GM12878 (cell line): Measurements from ENCODE around the gene PAX2. TPM values are rescaled to one million over a fixed set of nuclear protein-coding genes. Genes with fewer than 3 reads are reported as not detected.

ENCODE experiments used
- ATAC-seq: fragments of 200-7000 bp; cut with Tn5 transposase; 3 replicates; pipeline ENCODE4 v1.9.1; 2020; ENCODE audit warnings: mild to moderate bottlenecking, moderate library complexity
- BruUV-seq: library from RNA; stranded (reverse); fragments of 400-500 nt; replicated peaks from 2 replicates; lab custom pipeline; 2021; lab: Mats Ljungman, UMichigan
- CTCF ChIA-PET: fragments of 300-600 bp; sonication (Branson Sonifier 250); formaldehyde crosslinking; extraction: SDS; loops from one replicate; lab custom pipeline; 2021; ENCODE audit warnings: inconsistent platforms; lab: Yijun Ruan, JAX
- POLR2A ChIA-PET: fragments of 350-600 bp; formaldehyde crosslinking; extraction: SDS; loops from one replicate; lab custom pipeline; 2021; ENCODE audit warnings: inconsistent platforms; lab: Charles Lee
- RAD21 ChIA-PET: fragments of 300-600 bp; sonication (Branson Sonifier 250); formaldehyde crosslinking; loops from one replicate; lab custom pipeline; 2023; ENCODE audit warnings: antibody characterized with exemption; ENCODE audit not compliant: unreplicated experiment; lab: Charles Lee
- SMC1A ChIA-PET: fragments of 300-600 bp; sonication (Branson Sonifier 250); formaldehyde crosslinking; loops from one replicate; lab custom pipeline; 2023; ENCODE audit not compliant: unreplicated experiment, uncharacterized antibody; lab: Charles Lee
- DNase-seq: peaks from one replicate; pipeline ENCODE4 v3.0.0-alpha.2; 2011; ENCODE audit warnings: low read depth, low spot score
- FAIRE-seq: peaks from 3 replicates; lab custom pipeline; 2011; peaks lifted over from hg19 to GRCh38; lab: Jason Lieb, UNC
- H2AFZ ChIP-seq: 2 replicates; pipeline ENCODE4 v1.6.0; 2011; ENCODE audit warnings: low read depth, low read length, control low read depth; ENCODE audit not compliant: control insufficient read depth
- H3K27ac ChIP-seq: 2 replicates; pipeline ENCODE4 v1.5.1; 2011; ENCODE audit warnings: control low read depth; ENCODE audit not compliant: control insufficient read depth, insufficient read depth
- H3K27me3 ChIP-seq, 2 experiments: replicated peaks in 1 of 2; 2 replicates each; pipeline versions ENCODE4 v1.6.0 to v1.6.1; 2011; ENCODE audit warnings: low read length in 1 of 2; ENCODE audit not compliant: control insufficient read depth in 2 of 2, insufficient read depth in 2 of 2
- H3K36me3 ChIP-seq, 2 experiments: 2 replicates each; pipeline ENCODE4 v1.5.1; 2011; ENCODE audit warnings: low read length in 1 of 2; ENCODE audit not compliant: control insufficient read depth in 2 of 2, insufficient read depth in 2 of 2
- H3K4me1 ChIP-seq: 2 replicates; pipeline ENCODE4 v1.6.1; 2011; ENCODE audit warnings: mild to moderate bottlenecking, low read length, moderate library complexity, mixed read lengths; ENCODE audit not compliant: control insufficient read depth, insufficient read depth
- H3K4me2 ChIP-seq: 2 replicates; pipeline ENCODE4 v1.6.0; 2011; ENCODE audit warnings: control low read depth; ENCODE audit not compliant: control insufficient read depth, insufficient read depth
- H3K4me3 ChIP-seq: fragments of 200-600 bp; sonication (generic); 2 replicates; pipeline ENCODE4 v1.5.1; 2016
- H3K79me2 ChIP-seq: 2 replicates; pipeline ENCODE4 v1.6.0; 2011; ENCODE audit warnings: low read length; ENCODE audit not compliant: control insufficient read depth, insufficient read depth
- H3K9ac ChIP-seq: 2 replicates; pipeline ENCODE4 v1.8.0; 2011; ENCODE audit warnings: low read length, control low read depth, mixed read lengths; ENCODE audit not compliant: control insufficient read depth, insufficient read depth
- H3K9me3 ChIP-seq: replicated peaks from 3 replicates; pipeline ENCODE4 v1.5.1; 2011; ENCODE audit warnings: mild to moderate bottlenecking, low read length; ENCODE audit not compliant: control insufficient read depth, insufficient read depth
- H4K20me1 ChIP-seq: 2 replicates; pipeline ENCODE4 v1.6.0; 2011; ENCODE audit not compliant: control insufficient read depth, insufficient read depth
- CBFB ChIP-seq: IDR thresholded peaks from 2 replicates; pipeline ENCODE4 v1.6.1; 2016; ENCODE audit warnings: antibody characterized with exemption, low read depth
- HCFC1 ChIP-seq: fragments of 150-350 bp; IDR thresholded peaks from 2 replicates; pipeline ENCODE4 v1.6.1; 2014; ENCODE audit warnings: low read length
- KLF5 ChIP-seq: fragments of 450-650 bp; IDR thresholded peaks from 2 replicates; pipeline ENCODE4 v1.6.1; 2014; ENCODE audit warnings: mild to moderate bottlenecking; ENCODE audit not compliant: partially characterized antibody
- MYB ChIP-seq: fragments of 150-350 bp; IDR thresholded peaks from 2 replicates; pipeline ENCODE4 v1.6.1; 2014; ENCODE audit warnings: mild to moderate bottlenecking, low read depth, low read length, borderline replicate concordance
- PAX8 ChIP-seq: fragments of 450-650 bp; IDR thresholded peaks from 2 replicates; pipeline ENCODE4 v1.6.1; 2017; ENCODE audit warnings: mild to moderate bottlenecking, moderate library complexity
- PRDM15 ChIP-seq: fragments of 450-650 bp; formaldehyde crosslinking; IDR thresholded peaks from 2 replicates; pipeline ENCODE4 v1.4.0; 2020; ENCODE audit warnings: mild to moderate bottlenecking, moderate library complexity
- RCOR1 ChIP-seq: conservative IDR thresholded peaks from 2 replicates; pipeline ENCODE4 v1.6.1; 2012; ENCODE audit warnings: low read depth, low read length, improper control_type of control experiment
- RUNX3 ChIP-seq: IDR thresholded peaks from 2 replicates; pipeline ENCODE4 v1.6.1; 2012; ENCODE audit warnings: low read length, inconsistent platforms
- SUZ12 ChIP-seq: fragments of 200-600 bp; sonication (generic); IDR thresholded peaks from one replicate; pipeline ENCODE4 v1.6.1; 2018; ENCODE audit warnings: antibody characterized with exemption, mild to moderate bottlenecking; ENCODE audit not compliant: unreplicated experiment
- TAF1 ChIP-seq: IDR thresholded peaks from 2 replicates; pipeline ENCODE4 v1.6.1; 2011; ENCODE audit warnings: mild to moderate bottlenecking, low read depth, low read length, borderline replicate concordance
- YY1 ChIP-seq: IDR thresholded peaks from 2 replicates; pipeline ENCODE4 v1.6.1; 2011; ENCODE audit warnings: low read depth, mild to moderate bottlenecking, low read length
- WGBS: methylation state at CpG from one replicate; pipeline ENCODE4 v1.1.6; 2016; ENCODE audit warnings: low lambda C conversion rate; ENCODE audit not compliant: insufficient replicate concordance, insufficient coverage; ENCODE audit errors: missing lambda C conversion rate; 5-methylcytosine and 5-hydroxymethylcytosine counted together
- in situ Hi-C: fragments of 300-500 bp; cut with MboI; formaldehyde crosslinking; loops from 9 replicates; pipeline ENCODE4 v1.14.3; 2018; ENCODE audit warnings: mixed read lengths
- intact Hi-C: fragments of 100-400 bp; cut with micrococcal nuclease; formaldehyde crosslinking; loops from one replicate; pipeline ENCODE4 v1.14.2; 2022; ENCODE audit not compliant: unreplicated experiment
- polyA plus RNA-seq, 11 experiments: library from polyadenylated mRNA; depleted of rRNA in 4 of 11; unstranded in 6 of 11; stranded (reverse) in 5 of 11; fragments of >200 nt; fragmentation: Nextera tagmentation in 4 of 11; fragmentation: Illumina TruSeq in 1 of 11; extraction: Ambion mirVana in 4 of 11; extraction: Trizol in 1 of 11; gene quantifications; 1 replicate in 1 of 11; 2 replicates in 10 of 11; pipeline versions ENCODE4 v1.2.1 to v1.2.3, GENCODE V29; 2011 to 2016; ENCODE audit warnings: inconsistent platforms in 2 of 11, missing spikeins in 2 of 11, low read depth in 1 of 11
- total RNA-seq, 4 experiments: library from RNA; depleted of rRNA in 3 of 4; stranded (reverse); fragments of >200 nt in 3 of 4; fragmentation: Illumina TruSeq in 1 of 4; extraction: Trizol in 1 of 4; gene quantifications; 2 replicates each; pipeline versions ENCODE4 v1.2.1 to v1.2.3, GENCODE V29; 2013 to 2021

PAX2 gene
- total and polyA plus RNA-seq, 10 of the 15 experiments (the other 5 are each of a cell fraction or from before 2014, with no cell fraction given) = not detected

- no peaks in the 10 kb centered on the region for H3K9me3 ChIP-seq
- H3K79me2 ChIP-seq = no peaks in the 10 kb centered on the region
- H4K20me1 ChIP-seq = no peaks in the 10 kb centered on the region
- in situ Hi-C loops (no loop called here), intact Hi-C loops (no loop called here)
- SMC1A ChIA-PET = no interaction called here
- no peak overlapping the region for H3K4me2 ChIP-seq
- no peaks in the 10 kb centered on the region; the same call in 1 of the 2 replicates for H3K4me1 ChIP-seq
- no peak overlapping the region for H3K9ac ChIP-seq
- ATAC-seq (no peak), DNase-seq (no peak), FAIRE-seq (no peak)
- CTCF ChIA-PET = interaction anchor here (1.6 kb wide), 1 partner anchor 19 kb away, joined by 5 read pairs; no protein-coding TSS in a partner anchor
- peaks cover 10 to 12% of the 10 kb centered on the region in 2 experiments for H3K27me3 ChIP-seq
- POLR2A ChIA-PET = no interaction called here
- no peak for TF ChIP-seq MYB
- TF ChIP-seq SUZ12 = no peak
- TF ChIP-seq CBFB = no peak
- TF ChIP-seq PAX8 = no peak
- RAD21 ChIA-PET = no interaction called here
- H2AFZ ChIP-seq = no peak overlapping the region
- H3K4me3 ChIP-seq = no peak overlapping the region
- H3K27ac ChIP-seq = no peak overlapping the region
- no peaks in the 10 kb centered on the region for H3K36me3 ChIP-seq
- no TSS peak for BruUV-seq
- 23% methylated on average over 5 of the region's 5 CpGs for WGBS
These were observed 20.3 kb upstream of the PAX2 start for GRCh38 chr10:100725071-100725471.

- no peak for ATAC-seq
- H3K36me3 ChIP-seq = no peaks in the 10 kb centered on the region
- no TSS peak for BruUV-seq
- 58% methylated on average over 2 of the region's 2 CpGs for WGBS
- no peak overlapping the region for H3K4me2 ChIP-seq
- TF ChIP-seq HCFC1 (no peak), RUNX3 (no peak), YY1 (no peak), PRDM15 (CRISPR knock-in tag) (no peak), KLF5 (no peak), TAF1 (no peak), RCOR1 (no peak)
- no peak overlapping the region for H3K27ac ChIP-seq
- no peaks in the 10 kb centered on the region for H3K79me2 ChIP-seq
- no peaks in the 10 kb centered on the region for H3K9me3 ChIP-seq
- RAD21 ChIA-PET = no interaction called here
- H3K27me3 ChIP-seq = peaks cover 15 to 18% of the 10 kb centered on the region in 2 experiments
- in situ Hi-C loops = no loop called here
- no peak overlapping the region for H3K9ac ChIP-seq
- no peaks in the 10 kb centered on the region for H4K20me1 ChIP-seq
- no peak overlapping the region for H2AFZ ChIP-seq
- DNase-seq = no peak
- CTCF ChIA-PET = interaction anchor here (1.6 kb wide), 1 partner anchor 18 kb away, joined by 5 read pairs; no protein-coding TSS in a partner anchor
- SMC1A ChIA-PET = no interaction called here
- H3K4me3 ChIP-seq = no peak overlapping the region
- intact Hi-C loops = no loop called here
- FAIRE-seq = no peak
- POLR2A ChIA-PET = no interaction called here
- peaks cover 6% of the 10 kb centered on the region for H3K4me1 ChIP-seq
These were observed 19.4 kb upstream of the PAX2 start for GRCh38 chr10:100725869-100726426.
